HG03103 (cell line): ENCODE results near the gene MAML1.

Experiments used
- ATAC-seq: cut with Tn5 transposase; IDR thresholded peaks from one replicate; pipeline ENCODE4 v1.9.1; 2021; ENCODE audit warnings: low read depth; ENCODE audit not compliant: unreplicated experiment

MAML1 gene

DNA sequence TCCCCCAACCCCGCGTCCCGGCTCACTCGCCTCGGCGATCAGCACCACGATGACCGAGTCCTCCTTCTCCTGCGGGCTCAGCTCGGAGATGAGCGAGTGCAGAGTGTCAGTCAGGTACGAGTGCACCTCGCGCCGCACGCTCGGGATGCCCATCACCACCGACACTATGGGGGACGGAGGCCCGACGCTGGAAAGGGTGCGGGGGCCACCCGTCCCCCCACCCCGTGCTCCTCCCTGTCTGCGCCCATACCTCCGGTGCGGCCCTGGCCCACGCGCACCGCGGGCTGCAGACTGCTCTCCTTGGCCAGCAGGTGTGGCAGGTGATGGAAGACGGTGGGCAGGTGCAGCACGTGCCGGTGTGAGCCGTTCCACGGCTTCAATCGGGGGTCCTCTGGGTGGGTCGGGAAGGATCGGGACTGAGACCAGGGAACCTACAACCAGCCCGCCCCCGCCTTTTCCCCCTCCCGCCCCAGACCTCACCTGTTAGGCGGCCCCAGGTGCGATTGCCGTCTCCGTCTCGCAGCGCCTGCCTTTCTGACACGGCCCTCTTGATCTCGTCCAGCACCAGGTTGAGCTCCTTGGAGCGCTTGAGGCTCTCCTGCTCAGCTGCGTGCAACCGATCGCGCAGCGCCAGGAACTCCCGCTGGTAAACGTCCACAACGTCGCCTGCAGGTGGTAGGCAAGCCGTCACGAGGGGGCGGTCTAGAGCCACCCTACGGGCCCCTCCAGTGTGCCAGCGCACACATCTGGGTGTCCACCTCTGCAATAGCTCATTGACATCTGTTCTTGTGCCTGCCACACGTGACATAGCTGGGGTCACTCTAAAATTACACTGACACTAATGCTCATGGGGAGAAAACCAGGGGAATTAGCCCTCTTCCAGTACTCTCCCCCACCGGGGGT is 68.9 kb downstream of the MAML1 start:
- peak; percentile 41 for ATAC-seq

DNA sequence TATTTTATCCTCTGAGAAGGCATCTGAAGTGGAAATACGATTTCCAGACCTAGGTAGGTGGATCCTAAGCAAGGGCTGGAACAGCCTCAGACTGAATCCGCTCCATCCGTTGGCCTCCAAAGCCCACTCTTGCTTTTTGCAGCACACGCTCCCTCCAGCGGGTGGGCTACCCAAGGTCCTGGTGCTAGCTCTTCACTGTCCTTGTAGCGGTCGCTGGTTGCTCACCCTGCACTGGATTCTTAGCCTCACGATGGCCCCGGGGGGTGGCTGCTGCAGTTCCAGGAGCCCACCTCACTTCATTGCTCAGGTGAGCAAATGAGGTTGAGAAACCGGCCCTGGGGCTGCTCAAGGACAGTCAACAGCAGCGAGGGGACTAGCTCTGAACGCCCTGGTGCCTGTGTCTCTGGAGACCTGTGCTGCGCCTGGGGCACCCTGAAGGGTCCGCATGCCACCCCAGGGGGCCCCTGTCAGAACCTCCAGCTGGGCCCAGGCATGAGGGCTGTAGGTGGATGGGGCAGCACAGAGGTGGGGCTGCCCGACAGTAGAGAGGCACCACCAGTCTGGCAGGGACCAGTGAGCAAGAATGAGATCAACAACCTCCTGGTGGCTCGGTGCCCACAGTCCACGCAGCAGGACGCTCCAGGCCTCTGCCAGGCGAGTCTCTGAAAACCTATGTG is 69.7 kb downstream of the MAML1 start:
- no peak for ATAC-seq

DNA sequence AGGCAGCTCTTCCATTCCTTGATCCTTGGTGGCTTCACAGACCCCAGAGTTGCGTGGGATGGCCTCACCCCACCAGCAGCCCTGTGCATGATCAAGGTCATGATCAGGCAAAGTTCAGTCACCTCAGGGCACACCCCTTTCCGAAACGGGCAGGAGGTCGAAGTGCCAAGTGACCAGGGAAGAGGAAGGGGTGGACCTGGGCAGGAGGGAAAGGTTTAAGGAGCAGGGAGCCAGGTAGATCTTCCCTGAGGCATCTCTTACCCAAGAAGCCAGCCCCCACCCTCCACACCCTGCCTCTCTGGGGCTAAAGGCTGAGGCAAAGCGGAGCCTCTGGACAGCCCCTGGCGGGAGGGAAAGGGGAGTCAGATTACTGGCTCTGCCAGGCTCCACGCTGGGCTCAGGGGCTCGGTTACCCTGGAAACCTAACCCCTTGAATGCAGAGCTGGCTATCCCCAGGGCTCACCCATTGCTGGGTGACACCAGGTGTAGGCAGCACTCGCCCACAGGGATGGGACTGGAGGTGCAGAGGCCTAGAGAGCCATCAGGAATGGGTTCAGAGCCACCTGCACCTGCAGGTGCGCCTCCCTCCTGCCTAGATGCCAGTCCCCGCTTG is 70.4 kb downstream of the MAML1 start:
- no peak for ATAC-seq

DNA sequence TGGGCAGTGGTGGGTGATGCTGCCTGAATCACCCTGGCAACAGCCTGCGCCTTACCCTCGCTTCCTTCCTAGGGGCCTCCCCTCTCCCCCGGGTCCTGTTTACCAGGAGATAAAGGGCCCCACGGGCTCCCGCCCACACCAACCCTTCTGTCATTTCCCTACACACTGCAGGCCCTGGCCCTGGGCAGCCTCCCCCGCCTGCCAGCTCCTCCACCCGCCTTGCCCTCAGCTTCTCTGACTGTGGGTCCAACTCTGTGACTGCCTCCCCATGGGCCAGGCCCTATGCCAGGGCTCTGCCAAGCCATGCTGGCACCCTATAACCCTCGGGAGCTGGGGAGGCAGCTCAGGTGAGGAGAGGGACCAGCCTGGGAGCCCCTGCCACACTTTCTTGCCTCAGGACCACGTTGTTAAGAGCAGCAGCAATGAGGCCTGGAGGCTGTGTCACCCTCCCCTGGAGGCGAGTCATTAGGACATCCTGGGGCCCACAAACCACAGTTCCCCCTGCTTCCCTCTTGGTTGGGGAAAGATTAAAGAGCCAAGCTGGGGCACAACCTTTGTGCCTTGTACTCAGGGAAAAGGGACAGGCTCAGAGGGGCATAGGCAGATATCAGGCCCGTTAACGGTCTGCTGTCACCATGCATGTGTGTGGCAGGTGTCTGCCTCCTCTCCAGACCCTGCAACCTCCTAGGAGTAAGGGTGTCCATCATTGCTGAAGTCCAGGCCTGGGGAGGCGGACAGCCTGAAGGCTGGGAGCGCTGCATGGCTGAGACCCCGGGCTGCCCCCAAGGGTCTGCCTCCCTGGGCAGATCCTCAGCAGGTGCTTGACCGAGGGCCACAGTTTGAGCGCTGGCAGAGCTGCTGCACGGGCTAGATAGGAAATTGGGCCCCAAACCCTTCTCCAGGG is 71.3 kb downstream of the MAML1 start:
- no peak for ATAC-seq

DNA sequence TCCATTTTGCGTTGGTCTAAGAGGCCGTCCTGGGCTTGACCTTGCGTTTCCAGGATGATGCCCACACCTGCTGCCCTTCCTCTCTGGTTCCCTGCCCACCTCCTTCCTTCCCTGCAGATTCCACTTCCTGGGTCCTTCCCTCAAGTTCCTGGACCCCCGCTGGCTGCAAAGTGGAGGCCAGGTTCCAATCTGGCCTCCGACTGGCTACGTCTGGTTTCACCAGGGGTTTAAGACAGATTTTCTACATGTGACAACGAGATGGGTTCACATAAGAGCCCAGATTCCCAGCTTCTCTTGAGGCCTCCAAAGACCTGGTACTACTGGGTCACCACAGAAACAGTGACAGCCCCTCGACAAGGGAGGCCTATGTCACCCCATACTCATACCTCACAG is 71.9 kb downstream of the MAML1 start:
- no peak for ATAC-seq

DNA sequence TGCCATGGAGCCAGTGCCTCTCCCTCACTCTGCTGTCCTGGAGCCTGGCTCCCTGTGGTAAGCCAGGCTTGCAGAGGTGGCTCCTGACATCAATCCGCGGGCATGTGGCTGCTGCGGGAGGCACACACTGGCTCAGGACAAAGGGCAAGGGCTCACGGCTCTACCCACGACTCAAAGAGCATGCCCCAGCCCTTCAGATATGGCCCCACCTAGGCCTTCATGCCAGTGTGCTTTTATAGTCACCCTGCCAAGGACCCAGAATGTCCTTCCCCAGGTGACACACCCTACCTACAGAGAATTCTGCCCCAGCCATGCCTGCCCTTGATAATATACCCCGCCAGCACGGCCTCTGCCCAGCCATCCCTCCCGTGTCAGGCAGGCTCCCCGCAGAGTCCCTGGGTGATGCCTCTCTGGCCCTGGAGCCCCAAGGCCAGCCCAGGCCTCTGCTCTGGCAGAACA is 72.5 kb downstream of the MAML1 start:
- no peak for ATAC-seq

DNA sequence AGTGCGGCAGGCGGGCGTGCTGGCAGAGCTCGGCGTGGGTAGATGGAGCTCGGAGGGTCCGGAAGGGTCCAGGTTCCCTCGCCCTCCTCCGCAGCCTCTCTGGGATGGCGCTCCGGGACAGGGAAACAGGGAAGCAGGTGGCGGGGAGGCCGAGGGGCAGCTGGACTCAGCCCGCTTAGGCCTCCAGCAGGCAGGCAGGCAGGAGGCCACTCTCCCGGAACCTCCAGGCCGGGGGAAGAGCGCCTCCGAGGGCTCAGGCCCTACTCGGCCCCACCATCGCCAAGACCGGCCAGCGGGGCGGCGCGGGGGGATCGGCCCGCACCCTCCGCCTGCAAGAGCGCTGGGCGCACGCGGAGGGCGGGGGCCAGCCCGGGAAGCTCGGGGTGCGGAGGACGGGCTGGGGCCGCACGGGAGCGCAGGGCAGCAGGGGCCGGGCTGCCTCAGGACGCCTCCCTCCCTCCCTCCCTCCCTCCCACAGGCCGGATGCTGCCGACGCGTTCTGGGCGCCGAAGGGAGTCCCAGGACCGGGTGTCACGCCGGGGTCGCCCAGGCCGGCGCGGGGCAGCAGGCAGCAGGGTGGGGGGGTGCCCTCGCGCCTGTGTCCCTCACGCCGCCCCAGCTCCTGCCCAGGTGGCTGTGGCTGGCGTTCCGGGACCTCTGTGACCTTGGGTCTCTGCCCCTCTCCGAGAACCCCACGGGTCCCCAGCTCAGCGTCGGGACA is 73.1 kb downstream of the MAML1 start:
- peak; percentile 14 for ATAC-seq

DNA sequence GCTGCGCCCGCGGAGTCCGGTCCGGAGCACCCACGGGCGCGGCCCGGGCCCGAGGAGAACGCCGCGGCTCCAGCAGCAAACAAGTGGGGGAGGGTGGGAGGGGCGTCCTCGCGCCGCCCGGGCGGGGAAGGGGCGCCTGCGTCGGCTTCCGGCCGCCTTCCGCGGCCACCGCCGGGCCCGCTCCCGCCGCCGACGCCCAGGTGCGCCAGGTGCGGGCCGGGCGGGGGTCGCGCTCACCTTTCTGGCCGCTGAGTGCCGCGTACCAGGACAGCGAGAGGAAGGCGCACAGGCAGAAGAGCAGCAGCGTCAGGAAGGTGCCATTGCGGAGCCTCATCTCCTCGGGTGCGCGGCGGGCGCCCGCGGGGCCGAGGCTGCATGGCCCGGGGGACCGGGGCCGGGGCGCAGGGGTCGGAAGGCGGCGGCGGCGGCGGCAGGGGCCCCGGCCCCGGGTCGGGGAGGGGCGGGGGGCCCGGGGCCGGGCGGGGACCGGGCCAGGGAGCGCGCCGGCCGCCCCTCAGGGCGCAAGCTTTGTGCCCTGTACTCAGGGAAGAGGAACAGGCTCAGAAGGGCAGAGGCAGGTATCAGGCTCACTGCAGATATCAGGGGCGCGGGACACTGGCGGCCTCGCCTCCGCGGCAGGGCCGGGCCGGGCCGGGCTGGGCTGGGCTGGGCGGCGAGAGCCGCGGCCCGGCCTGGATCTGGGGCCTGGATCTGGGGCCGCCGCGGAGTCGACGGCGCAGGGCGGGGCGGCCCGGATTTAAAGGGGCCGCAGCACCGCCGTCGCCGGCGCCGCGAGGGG is 73.8 kb downstream of the MAML1 start, which contains the start of gene MGAT4B:
MGAT4B (minus strand) TSS at position 617 of the 799 bp plus-strand sequence; CDS start at position 334, 283 bp downstream.
- ATAC-seq: peak; percentile 53

DNA sequence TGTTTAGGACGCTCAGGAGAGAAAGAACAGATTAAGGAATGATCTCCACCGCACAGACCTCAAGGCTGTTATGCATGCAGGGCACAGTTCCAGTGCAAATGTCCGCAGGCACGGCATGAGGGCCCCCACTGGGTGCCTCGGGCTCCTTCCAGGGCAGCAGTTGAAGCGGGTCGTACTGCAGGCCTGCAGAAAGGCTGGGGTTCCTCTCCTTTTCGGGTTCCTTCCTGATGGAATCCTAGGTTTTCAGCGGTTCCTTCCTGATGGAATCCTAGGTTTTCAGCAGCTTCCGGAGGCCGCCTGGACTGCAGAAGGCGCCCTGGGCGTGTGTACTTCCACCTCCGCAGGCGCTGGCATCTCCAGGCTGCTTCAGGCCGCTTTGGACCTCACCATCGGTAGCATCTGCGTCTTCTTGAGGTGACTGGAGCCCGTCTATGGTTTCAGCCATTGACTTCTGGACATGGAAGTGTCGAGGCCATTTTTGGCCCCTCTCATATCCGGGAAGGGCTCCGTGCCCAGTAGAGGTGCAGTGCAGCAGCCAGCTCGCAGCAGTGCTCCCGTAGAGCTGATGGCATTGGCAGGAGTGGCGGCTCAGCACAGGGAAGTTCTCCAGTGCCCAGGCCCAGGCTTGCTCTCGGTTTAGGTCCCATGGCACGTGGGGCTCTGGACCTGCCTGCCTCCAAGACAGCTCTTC is 79.7 kb downstream of the MAML1 start:
- no peak for ATAC-seq

DNA sequence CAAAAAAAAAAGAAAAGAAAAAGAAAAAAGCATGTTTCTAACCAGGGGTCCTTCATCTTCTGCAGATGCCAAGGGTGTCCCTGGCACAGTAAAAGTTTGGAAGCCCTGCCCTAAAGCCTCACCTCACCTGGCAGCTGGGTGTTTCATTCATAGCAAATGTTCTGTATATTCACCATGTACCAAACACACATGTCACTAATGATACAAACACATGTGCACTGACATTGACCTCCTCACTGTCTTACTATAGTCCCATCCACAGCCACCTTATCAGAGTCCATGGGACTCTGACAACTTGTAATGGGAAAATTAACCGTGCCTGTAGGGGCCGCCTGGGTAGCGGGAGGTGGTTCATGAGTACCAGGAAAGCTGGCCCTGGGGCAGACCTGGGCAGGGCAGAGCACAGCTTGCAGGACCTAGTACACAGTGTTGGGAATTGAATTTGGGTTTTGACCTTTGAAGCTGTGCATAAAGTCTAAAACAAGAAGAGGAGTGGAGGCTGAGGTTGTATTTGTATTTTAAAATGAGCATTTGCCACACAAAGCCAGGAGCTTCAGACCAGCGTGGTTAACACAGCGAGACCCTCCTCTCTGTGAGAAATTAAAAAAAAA is 80.5 kb downstream of the MAML1 start:
- ATAC-seq: no peak

DNA sequence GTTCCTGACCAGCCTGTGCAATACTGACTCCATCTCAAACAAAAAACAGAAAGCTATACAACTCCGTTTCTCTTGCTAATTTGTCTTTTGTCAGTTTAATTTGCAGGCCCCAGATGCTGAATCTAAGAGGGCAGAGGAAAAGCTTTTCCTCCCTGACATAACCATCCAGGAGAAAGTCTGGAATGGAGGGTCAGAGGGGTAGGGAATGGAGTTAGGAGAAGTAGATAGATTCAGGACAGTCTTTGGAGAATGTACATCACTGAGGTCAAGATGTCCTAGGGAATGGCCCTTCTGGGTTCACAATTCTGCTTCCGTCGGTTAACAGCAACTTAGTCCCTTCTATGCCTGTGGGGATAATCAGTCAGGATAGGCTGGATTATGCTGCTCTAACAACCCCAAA is 81.5 kb downstream of the MAML1 start:
- no peak for ATAC-seq

DNA sequence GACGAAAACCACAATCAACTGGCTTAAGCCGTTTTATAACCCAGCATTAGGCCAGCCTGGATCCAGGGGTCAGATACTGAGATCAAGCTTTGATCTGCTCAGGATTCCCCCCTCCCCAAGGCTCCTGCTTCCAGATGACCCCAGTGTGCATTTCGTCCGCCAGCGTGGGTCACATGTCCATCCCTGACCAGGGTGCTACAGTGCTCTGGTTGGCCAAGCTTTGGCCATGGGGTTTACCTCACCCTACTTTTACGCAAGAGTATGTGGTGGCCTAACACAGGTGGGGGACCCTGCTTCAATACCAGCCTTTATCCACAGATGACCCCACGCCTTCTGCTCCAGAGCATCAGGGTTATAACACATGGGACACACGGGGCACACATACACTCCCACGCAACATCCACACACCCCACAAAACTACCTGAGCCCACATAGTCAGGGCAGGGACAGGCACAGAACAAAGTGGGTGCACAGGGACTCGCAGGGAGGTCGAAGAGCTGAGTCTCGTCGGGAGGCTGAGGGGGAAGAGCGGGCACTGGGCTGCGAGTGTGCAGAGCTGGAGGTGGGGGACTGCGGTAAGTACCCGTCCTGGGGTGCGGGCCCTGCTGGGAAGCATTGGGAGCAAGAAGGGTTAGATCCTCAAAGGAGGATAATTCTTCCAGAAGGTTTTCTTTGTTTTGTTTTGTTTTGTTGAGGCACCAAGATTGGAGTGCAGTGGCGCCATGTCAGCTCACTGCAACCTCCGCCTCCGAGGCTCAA is 83.0 kb downstream of the MAML1 start:
- no peak for ATAC-seq

DNA sequence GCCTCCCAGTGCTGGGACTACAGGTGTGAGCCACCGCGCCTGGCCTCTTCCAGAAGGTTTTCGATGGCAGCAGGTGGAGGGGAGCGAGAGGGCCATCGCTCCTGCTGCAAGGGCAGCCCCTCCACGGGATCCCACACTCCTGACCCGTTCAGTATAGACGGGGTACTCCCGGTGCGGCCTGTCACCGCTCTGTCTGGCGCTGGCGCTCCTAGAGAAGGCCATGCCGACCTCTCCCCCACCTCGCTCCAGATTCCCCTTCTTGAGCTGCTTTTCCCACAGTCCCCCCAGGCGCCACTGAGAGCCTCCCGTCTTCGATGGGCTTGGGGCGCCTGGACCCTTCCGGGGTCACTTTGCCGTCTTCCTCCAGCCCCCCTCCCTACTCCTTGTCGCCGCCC is 83.8 kb downstream of the MAML1 start:
- no peak for ATAC-seq

DNA sequence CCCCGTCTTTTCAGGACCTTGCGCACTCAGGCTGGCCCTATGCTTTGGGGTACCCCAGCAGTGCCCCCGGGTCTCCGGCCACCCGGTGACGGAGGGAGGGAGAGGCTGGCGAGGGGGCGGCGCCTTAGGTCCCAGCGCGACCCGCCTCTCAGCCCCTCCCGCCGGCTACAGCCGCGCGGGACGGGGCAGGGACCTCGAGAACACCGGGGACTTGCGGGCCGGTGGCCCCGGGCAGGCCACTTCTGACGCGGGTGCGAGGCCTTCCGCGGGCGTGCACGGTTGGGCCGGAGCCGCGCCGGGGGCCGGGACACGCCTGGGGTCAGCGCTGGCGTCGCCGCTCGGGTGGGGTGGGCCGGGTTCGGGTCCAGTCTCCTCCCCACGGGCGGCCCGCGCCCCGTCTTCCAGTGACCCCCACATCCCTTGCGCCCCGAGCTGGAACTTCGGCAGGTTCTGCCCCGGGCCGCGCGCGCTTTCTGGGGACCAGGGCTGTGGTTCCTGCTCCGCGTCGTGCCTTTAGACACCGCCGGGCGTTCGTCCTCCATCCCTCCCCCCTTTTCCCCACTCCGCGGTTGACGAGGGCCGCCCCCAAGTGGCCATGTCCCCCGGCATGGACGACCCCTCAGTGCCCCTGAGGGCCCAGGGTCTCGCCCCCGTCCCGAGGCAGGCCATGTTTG is 84.3 kb downstream of the MAML1 start:
- ATAC-seq: no peak

DNA sequence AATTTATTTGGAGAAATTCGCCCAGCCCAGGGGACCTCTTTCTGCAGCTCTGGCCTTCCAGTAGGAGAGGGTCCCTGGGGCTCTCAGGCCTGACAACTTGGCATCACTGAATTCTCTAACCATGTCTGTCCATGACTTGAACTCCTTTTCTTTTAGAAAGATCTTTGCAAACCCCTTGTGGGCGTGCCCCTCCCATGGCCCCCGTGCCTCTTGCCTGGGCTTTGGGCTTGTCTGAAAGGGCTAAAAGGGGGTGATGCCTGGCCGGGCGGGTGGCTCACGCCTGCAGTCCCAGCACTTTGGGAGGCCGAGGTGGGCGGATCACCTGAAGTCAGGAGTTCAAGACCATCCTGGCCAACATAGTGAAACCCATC is 84.8 kb downstream of the MAML1 start:
- no peak for ATAC-seq

DNA sequence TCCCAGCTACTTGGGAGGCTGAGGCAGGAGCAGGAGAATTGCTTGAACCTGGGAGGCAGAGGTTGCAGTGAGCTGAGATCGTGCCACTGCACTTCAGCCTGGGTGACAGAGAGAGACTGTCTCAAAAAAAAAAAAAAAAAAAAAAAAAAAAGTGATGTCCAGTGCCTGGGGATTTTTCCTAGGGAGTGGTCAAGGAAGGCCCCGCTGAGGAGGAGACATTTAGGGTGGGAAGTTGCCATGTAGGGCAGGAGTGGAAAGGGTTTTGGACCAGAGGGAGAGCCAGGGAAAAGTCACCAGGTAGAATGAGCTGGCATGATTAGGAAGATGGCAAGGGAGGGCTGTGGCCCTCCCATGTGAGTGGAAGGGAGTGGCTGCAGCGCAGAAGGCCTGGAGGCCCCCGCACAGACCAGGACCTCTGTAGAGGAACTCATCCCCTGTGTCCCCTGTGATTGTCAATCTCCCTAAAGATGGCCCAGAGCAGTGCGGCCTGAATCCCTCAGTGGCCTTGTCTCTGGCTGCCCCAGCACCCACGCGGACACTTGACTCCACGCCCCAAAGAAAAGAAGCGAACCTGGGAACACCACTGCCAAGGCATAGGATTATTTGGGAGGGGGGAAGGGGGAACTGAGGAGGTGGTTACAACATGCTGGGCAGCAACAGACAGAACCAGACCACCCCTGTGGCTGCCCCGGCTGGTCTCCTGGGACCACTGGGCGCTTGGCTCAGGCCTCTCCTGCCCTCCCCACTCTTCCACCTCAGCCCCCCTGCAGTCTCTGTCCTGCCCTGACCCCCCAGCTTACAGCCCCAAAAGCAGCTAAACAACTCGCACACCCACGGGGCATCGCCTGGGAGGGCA is 85.5 kb downstream of the MAML1 start:
- no peak for ATAC-seq
